MCF 10A (cell line): ENCODE results near the gene SLC12A3. TPM values are rescaled to one million over a fixed set of nuclear protein-coding genes. Genes with fewer than 3 reads are reported as not detected.

Experiments
- BruUV-seq: library from RNA; stranded (reverse); fragments of 400-500 nt; replicated peaks from 2 replicates; lab custom pipeline; 2021; lab: Mats Ljungman, UMichigan
- CTCF ChIA-PET: fragments of 300-600 bp; sonication (Branson Sonifier 250); formaldehyde crosslinking; extraction: SDS; loops from one replicate; lab custom pipeline; 2021; ENCODE audit warnings: antibody characterized with exemption, inconsistent platforms; lab: Yijun Ruan, JAX
- POLR2A ChIA-PET: fragments of 300-600, 350-650 bp; sonication (Branson Sonifier 250); formaldehyde crosslinking; extraction: SDS; loops from one replicate; lab custom pipeline; 2020; ENCODE audit warnings: antibody characterized with exemption, inconsistent platforms; lab: Yijun Ruan, JAX
- DNase-seq: peaks from one replicate; pipeline ENCODE4 v3.0.0-alpha.2; 2018; ENCODE audit not compliant: unreplicated experiment
- H3K27ac Mint-ChIP-seq: one replicate; pipeline ENCODE4 v1.8.0; 2022; ENCODE audit warnings: mild to moderate bottlenecking, low read depth, mixed read lengths; ENCODE audit not compliant: unreplicated experiment
- H3K27me3 Mint-ChIP-seq: one replicate; pipeline ENCODE4 v1.8.0; 2022; ENCODE audit warnings: mixed read lengths; ENCODE audit not compliant: insufficient read depth, unreplicated experiment
- H3K36me3 Mint-ChIP-seq: one replicate; pipeline ENCODE4 v1.8.0; 2022; ENCODE audit warnings: mild to moderate bottlenecking, moderate library complexity, mixed read lengths; ENCODE audit not compliant: insufficient read depth, unreplicated experiment
- H3K4me1 Mint-ChIP-seq: one replicate; pipeline ENCODE4 v1.8.0; 2022; ENCODE audit warnings: mixed read lengths; ENCODE audit not compliant: insufficient read depth, unreplicated experiment
- H3K4me3 Mint-ChIP-seq: one replicate; pipeline ENCODE4 v1.8.0; 2022; ENCODE audit warnings: mild to moderate bottlenecking, moderate library complexity, mixed read lengths; ENCODE audit not compliant: unreplicated experiment
- H3K9me3 Mint-ChIP-seq: one replicate; pipeline ENCODE4 v1.8.0; 2022; ENCODE audit warnings: mixed read lengths; ENCODE audit not compliant: unreplicated experiment
- intact Hi-C: fragments of 100-400 bp; cut with micrococcal nuclease; formaldehyde crosslinking; loops from 2 replicates; pipeline ENCODE4 v1.14.1; 2022
- total RNA-seq: library from RNA; stranded (reverse); gene quantifications from 2 replicates; pipeline ENCODE4 v1.2.3, GENCODE V29; 2022
- TF ChIP-seq, protein P1 (sequence below): fragments of 200-600 bp; IDR thresholded peaks from one replicate; pipeline ENCODE4 v1.8.0; 2022; ENCODE audit warnings: antibody characterized with exemption, mild to moderate bottlenecking; ENCODE audit not compliant: unreplicated experiment

SLC12A3 gene
- total RNA-seq, 1 experiment from 2014 or later = not detected

DNA sequence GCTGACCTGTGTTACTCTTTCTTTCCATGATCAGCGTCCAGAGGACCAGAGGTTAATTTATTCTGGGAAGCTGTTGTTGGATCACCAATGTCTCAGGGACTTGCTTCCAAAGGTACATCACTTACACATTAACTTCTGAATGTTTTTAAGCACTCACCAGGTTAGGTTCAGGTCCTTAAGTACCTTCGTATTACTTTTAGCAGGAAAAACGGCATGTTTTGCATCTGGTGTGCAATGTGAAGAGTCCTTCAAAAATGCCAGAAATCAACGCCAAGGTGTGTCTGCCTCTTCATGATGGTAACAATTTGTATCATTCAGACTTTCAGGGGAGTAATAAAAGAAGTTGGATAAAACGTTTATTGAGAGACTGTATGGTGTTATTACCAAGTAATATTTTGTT is 70.2 kb downstream of the SLC12A3 start:
- POLR2A ChIA-PET = interaction anchor here (1.0 to 4.0 kb wide), 2 partner anchors 64 to 251 kb away, joined by 3 to 28 read pairs; partner anchors contain the start of genes PSME3IP1 and RSPRY1
- H3K27me3 Mint-ChIP-seq = no peaks in the 10 kb centered on the region
- no peak for DNase-seq
- no TSS peak for BruUV-seq
- H3K9me3 Mint-ChIP-seq = no peaks in the 10 kb centered on the region
- CTCF ChIA-PET = interaction anchor here (0.7 to 1.5 kb wide), 2 partner anchors 11 to 142 kb away, joined by 4 to 5 read pairs; no protein-coding TSS in a partner anchor
- peak overlapping the region; percentile 99 for H3K4me3 Mint-ChIP-seq
- H3K36me3 Mint-ChIP-seq = peaks cover 86% of the 10 kb centered on the region
- peaks cover 8% of the 10 kb centered on the region for H3K4me1 Mint-ChIP-seq
- intact Hi-C loops = loop anchor here (10.0 kb wide), 1 partner anchor 230 kb away; no protein-coding TSS in a partner anchor
- peak overlapping the region; percentile 1 for H3K27ac Mint-ChIP-seq
- TF ChIP-seq, protein P1, sequence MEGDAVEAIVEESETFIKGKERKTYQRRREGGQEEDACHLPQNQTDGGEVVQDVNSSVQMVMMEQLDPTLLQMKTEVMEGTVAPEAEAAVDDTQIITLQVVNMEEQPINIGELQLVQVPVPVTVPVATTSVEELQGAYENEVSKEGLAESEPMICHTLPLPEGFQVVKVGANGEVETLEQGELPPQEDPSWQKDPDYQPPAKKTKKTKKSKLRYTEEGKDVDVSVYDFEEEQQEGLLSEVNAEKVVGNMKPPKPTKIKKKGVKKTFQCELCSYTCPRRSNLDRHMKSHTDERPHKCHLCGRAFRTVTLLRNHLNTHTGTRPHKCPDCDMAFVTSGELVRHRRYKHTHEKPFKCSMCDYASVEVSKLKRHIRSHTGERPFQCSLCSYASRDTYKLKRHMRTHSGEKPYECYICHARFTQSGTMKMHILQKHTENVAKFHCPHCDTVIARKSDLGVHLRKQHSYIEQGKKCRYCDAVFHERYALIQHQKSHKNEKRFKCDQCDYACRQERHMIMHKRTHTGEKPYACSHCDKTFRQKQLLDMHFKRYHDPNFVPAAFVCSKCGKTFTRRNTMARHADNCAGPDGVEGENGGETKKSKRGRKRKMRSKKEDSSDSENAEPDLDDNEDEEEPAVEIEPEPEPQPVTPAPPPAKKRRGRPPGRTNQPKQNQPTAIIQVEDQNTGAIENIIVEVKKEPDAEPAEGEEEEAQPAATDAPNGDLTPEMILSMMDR = no peak

DNA sequence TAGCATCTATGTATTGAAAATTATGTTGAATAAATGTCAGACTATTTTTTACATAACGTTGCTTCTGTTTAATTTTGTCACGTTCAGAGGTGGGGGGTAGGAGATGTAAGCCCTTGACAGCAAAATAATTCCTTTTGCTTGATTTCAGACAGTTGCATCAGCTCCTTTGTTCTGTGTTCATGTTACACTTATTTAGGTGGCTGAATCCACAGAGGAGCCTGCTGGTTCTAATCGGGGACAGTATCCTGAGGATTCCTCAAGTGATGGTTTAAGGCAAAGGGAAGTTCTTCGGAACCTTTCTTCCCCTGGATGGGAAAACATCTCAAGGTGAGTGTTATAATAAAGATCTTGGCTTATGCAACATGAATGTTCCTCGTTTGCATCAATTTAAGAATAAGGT is 71.5 kb downstream of the SLC12A3 start:
- intact Hi-C loops = loop anchor here (10.0 kb wide), 1 partner anchor 228 kb away; no protein-coding TSS in a partner anchor
- CTCF ChIA-PET = interaction anchor here (1.5 kb wide), 1 partner anchor 143 kb away, joined by 5 read pairs; no protein-coding TSS in a partner anchor
- Mint-ChIP-seq H3K9me3 (no peaks in the 10 kb centered on the region), H3K36me3 (peaks cover 99% of the 10 kb centered on the region), H3K4me1 (peaks cover 8% of the 10 kb centered on the region), H3K27me3 (no peaks in the 10 kb centered on the region), H3K4me3 (peak overlapping the region; percentile 99), H3K27ac (no peak overlapping the region)
- POLR2A ChIA-PET = interaction anchor here (0.6 to 1.5 kb wide), 3 partner anchors 9 to 299 kb away, joined by 3 to 4 read pairs (median 3); no protein-coding TSS in a partner anchor
- no TSS peak for BruUV-seq
- TF ChIP-seq, protein P1 = no peak
- DNase-seq = no peak

DNA sequence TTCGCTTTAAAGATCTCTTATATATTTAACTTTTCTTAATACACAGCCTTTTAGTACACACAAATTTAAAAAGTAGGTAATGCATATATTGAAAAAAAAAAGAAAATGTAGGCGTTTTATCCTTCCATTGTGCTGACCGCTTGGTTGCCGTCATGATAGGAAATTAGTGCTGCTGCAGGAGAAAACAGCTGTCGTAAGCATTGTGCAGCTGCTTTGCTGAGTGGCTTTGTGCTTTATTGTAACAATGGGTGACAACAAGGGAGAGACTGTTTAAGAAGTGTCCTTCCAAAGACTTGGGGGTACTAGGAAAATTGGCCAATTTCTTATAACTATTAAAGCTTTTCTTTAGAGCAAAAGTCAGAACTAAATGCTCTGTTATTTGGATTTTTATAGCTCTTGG is 71.9 kb downstream of the SLC12A3 start:
- peaks cover 8% of the 10 kb centered on the region for H3K4me1 Mint-ChIP-seq
- ChIA-PET POLR2A (interaction anchor here (0.6 to 1.5 kb wide), 5 partner anchors 9 to 434 kb away, joined by 3 to 6 read pairs (median 4); partner anchors contain the start of genes PSME3IP1 and RSPRY1), CTCF (interaction anchor here (0.6 to 1.5 kb wide), 4 partner anchors 12 to 144 kb away, joined by 4 to 5 read pairs (median 4); no protein-coding TSS in a partner anchor)
- no peak overlapping the region for H3K4me3 Mint-ChIP-seq
- peaks cover 100% of the 10 kb centered on the region for H3K36me3 Mint-ChIP-seq
- DNase-seq = no peak
- no peaks in the 10 kb centered on the region for H3K27me3 Mint-ChIP-seq
- no TSS peak for BruUV-seq
- TF ChIP-seq, protein P1 = no peak
- H3K27ac Mint-ChIP-seq = no peak overlapping the region
- no peaks in the 10 kb centered on the region for H3K9me3 Mint-ChIP-seq
- intact Hi-C loops = loop anchor here (10.0 kb wide), 1 partner anchor 228 kb away; no protein-coding TSS in a partner anchor

DNA sequence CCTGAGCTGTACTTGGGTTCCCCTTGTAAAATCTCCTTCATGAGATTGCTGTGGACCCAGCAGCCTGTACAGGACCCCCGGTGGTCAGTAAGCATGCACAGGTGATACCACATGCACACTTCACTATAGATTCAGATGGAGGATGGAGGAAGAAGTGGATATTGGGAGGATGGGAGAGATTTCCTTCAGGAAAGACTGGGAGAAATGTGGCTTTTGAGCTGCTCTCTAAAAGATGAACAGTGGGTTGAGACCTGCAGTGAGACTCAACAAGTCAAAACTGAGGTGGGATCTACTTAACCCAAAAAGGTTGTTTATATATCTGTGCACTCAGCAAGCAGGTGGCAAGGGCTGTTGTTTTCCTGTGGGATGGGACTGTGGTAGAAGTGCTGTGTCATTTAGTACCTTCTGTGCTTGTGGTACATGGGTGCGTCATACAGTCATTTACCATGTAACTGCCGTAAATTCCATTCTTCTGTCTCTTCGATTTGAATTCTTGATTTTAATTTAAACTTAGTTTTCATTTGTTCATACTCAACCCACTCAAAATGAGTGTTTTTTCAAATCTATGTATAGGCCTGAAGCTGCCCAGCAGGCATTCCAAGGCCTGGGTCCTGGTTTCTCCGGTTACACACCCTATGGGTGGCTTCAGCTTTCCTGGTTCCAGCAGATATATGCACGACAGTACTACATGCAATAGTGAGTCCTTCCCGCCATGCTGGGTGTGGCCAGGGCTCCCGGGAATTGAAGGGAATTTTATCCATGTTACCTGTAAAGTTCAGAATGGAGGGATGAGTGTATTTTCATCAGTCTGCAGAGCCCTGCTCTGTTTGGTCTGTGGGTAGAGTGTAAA is 73.9 kb downstream of the SLC12A3 start:
- ChIA-PET POLR2A (no interaction called here), CTCF (interaction anchor here (0.6 to 0.7 kb wide), 3 partner anchors 12 to 689 kb away, joined by 3 read pairs; no protein-coding TSS in a partner anchor)
- no peaks in the 10 kb centered on the region for H3K27me3 Mint-ChIP-seq
- TF ChIP-seq, protein P1 = no peak
- intact Hi-C loops = loop anchor here (10.0 kb wide), 1 partner anchor 226 kb away; no protein-coding TSS in a partner anchor
- H3K27ac Mint-ChIP-seq = peak overlapping the region; percentile 25
- BruUV-seq = no TSS peak
- peaks cover 100% of the 10 kb centered on the region for H3K36me3 Mint-ChIP-seq
- no peaks in the 10 kb centered on the region for H3K9me3 Mint-ChIP-seq
- DNase-seq = no peak
- H3K4me1 Mint-ChIP-seq = peaks cover 8% of the 10 kb centered on the region
- H3K4me3 Mint-ChIP-seq = no peak overlapping the region
